Body of pancreas (tissue), 4 donors: ENCODE results near the gene SLC35F3. TPM values are rescaled to one million over a fixed set of nuclear protein-coding genes. Genes with fewer than 3 reads are reported as not detected.

Experiments
- ATAC-seq: fragments of 150-250 bp; one replicate; pipeline ENCODE4 v1.9.1; 2016
- DNase-seq, 4 donors: peaks; one replicate each; pipeline ENCODE4 v3.0.0-alpha.2; 2019
- H3K27ac ChIP-seq, 4 donors: fragments of 200-600 bp; sonication (generic); 1 replicate in 3 of 4; 2 replicates in 1 of 4; pipeline versions ENCODE4 v1.5.1 to v1.6.1; 2016 to 2019; ENCODE audit warnings: mild to moderate bottlenecking in 1 of 4, mixed read lengths in 1 of 4, moderate library complexity in 1 of 4
- H3K27me3 ChIP-seq, 2 donors: fragments of 200-600 bp; sonication (generic); one replicate each; pipeline ENCODE4 v1.6.0; 2016; ENCODE audit warnings: mild to moderate bottlenecking in 1 of 2
- H3K36me3 ChIP-seq, 2 donors: fragments of 200-600 bp; sonication (generic); replicated peaks in 1 of 2; 2 replicates each; pipeline ENCODE4 v1.5.1; 2016; ENCODE audit warnings: low read depth in 2 of 2; ENCODE audit not compliant: insufficient read depth in 1 of 2
- H3K4me1 ChIP-seq: fragments of 200-600 bp; sonication (generic); one replicate; pipeline ENCODE4 v1.6.0; 2016
- H3K4me3 ChIP-seq, 2 donors: fragments of 200-600 bp; sonication (generic); 1 replicate in 1 of 2; 2 replicates in 1 of 2; pipeline ENCODE4 v1.5.1; 2016 to 2019
- H3K9me3 ChIP-seq, 3 donors: fragments of 200-600 bp; sonication (generic); 1 replicate in 2 of 3; 2 replicates in 1 of 3; pipeline ENCODE4 v1.5.1; 2016
- CTCF ChIP-seq, 7 experiments: fragments of 450-650 bp in 4 of 7; fragments of 200-600 bp in 3 of 7; sonication (generic) in 3 of 7; IDR thresholded peaks; one replicate each; pipeline ENCODE4 v1.5.1; 2016 to 2019; ENCODE audit warnings: antibody characterized with exemption in 7 of 7
- POLR2A ChIP-seq, 3 donors: fragments of 450-650 bp; IDR thresholded peaks; one replicate each; pipeline ENCODE4 v1.6.1; 2016; ENCODE audit warnings: antibody characterized with exemption in 3 of 3, mild to moderate bottlenecking in 2 of 3
- WGBS, 2 donors: methylation state at CpG; one replicate each; pipeline ENCODE4 v1.1.5; 2017; 5-methylcytosine and 5-hydroxymethylcytosine counted together
- intact Hi-C: fragments of 100-400 bp; cut with DNase I; formaldehyde crosslinking; loops from one replicate; pipeline ENCODE4 v1.15.1; 2023
- total RNA-seq, 2 donors: library from RNA; depleted of rRNA; stranded (reverse); fragments of >200 nt; gene quantifications; one replicate each; pipeline ENCODE4 v1.1.0, GENCODE V29; 2016

The SLC35F3 gene
- total RNA-seq, result 10 to 100 TPM in 1 of 2 donors, under 1 TPM in 1; 0.99 to 11.7 TPM

GRCh38 chr1:233904633-233905415 is at the start of gene SLC35F3:
SLC35F3 (plus strand) TSS chr1:233904676.
- Histone ChIP-seq H3K4me3 (no peak within 1 kb of the TSS), H3K27ac (no peak within 1 kb of the TSS), H3K4me1 (peaks cover 12% of the 10 kb centered on the region), H3K27me3 (peaks cover 0 to 4% of the 10 kb centered on the region in 2 donors), H3K9me3 (no peaks in the 10 kb centered on the region), H3K36me3 (no peaks in the 10 kb centered on the region)
- ATAC-seq, result peak; percentile 47
- 0 to 2% methylated on average over 33 to 97 of the region's 101 CpGs for WGBS, 2 donors
- TF ChIP-seq CTCF (IDR thresholded peaks at IDR 0.05), result peak in 3 of 7 experiments; percentile 14 to 44 (median 43)
- TF ChIP-seq POLR2A (IDR thresholded peaks at IDR 0.05), result no peak
- peak in 3 of 4 donors; percentile 18 to 50 (median 29) for DNase-seq
- intact Hi-C loops, result no loop called here

DNA sequence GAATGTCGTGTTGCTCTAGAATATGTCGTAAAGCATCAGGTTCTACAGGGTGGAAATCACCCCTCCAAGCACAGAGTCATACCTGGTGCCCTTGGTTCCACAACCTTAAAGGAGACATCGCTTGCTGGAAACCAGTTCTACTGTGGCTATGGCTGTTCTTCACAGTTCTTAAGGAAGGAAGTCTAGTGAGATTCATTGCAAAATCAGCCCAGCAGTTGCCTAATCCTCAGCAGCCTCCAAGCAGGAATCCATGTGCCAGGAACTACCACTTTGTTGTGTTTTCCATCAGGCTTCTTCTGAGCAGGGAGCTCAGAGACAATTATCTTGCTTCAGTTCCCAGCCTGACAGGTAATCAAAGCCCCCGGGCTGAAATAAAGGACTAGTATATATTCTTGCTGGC is 45.0 kb upstream of the SLC35F3 start:
- no peak for TF ChIP-seq CTCF (IDR thresholded peaks at IDR 0.05)
- TF ChIP-seq POLR2A (IDR thresholded peaks at IDR 0.05), result no peak
- Histone ChIP-seq H3K36me3 (no peaks in the 10 kb centered on the region), H3K4me1 (no peaks in the 10 kb centered on the region), H3K27me3 (no peaks in the 10 kb centered on the region), H3K4me3 (no peak overlapping the region), H3K9me3 (no peaks in the 10 kb centered on the region), H3K27ac (no peak overlapping the region)
- ATAC-seq, result no peak
- no peak for DNase-seq
- intact Hi-C loops, result no loop called here
- 53 to 70% methylated on average over 4 of the region's 4 CpGs for WGBS, 2 donors

DNA sequence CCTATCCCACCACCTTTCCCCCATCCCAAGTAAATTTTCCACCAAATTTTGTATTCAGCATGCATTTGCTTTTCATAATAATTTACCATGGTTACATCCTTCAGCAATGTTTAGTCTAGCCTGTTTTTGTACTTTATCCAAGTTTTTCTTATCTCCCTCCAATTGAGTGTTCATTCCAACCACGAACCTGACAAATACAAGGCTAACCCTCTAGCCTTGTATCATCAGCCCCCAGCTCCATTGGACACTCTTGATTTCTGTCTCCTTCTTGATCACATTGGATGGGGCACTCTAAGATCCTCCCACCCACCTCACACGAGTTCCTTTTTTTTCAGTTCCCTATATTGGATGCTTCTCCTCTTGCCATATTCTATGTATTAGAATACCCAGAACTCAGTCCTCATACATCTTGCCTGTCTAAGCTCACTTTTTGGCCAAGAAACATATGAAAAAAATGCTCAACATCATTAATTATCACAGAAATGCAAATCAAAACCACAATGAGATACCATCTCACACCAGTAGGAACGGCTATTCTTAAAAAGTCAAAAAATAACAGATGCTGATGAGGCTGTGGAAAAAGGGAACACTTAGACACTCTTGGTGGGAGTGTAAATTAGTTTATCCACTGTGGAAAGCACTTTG is 40.5 kb upstream of the SLC35F3 start:
- H3K4me1 ChIP-seq, result no peaks in the 10 kb centered on the region
- ATAC-seq, result no peak
- H3K27ac ChIP-seq, result no peak overlapping the region
- no peak for DNase-seq
- intact Hi-C loops, result no loop called here
- no peak for TF ChIP-seq POLR2A (IDR thresholded peaks at IDR 0.05)
- no peak for TF ChIP-seq CTCF (IDR thresholded peaks at IDR 0.05)
- H3K4me3 ChIP-seq, result no peak overlapping the region
- H3K9me3 ChIP-seq, result no peaks in the 10 kb centered on the region
- no peaks in the 10 kb centered on the region for H3K36me3 ChIP-seq
- WGBS, 2 donors, result 35 to 51% methylated on average over 3 of the region's 3 CpGs
- H3K27me3 ChIP-seq, result no peaks in the 10 kb centered on the region

DNA sequence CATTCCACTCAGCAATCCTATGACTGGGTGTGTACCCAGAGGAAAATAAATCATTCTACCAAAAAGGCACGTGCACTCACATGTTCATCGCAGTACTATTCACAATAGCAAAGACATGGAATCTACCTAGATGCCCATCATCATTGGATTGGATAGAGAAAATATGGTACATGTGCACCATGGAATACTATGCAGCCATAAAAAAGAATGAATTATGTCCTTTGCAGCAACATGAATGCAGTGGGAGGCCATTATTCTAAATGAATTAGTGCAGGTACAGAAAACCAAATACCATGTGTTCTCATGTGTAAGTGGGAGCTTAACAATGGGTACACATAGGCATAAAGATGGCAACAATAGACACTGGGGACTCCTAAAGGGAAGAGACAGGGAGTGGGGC is 39.9 kb upstream of the SLC35F3 start:
- intact Hi-C loops, result no loop called here
- no peak for ATAC-seq
- no peak for TF ChIP-seq CTCF (IDR thresholded peaks at IDR 0.05)
- TF ChIP-seq POLR2A (IDR thresholded peaks at IDR 0.05), result no peak
- H3K36me3 ChIP-seq, result no peaks in the 10 kb centered on the region
- no peaks in the 10 kb centered on the region for H3K4me1 ChIP-seq
- no peaks in the 10 kb centered on the region for H3K9me3 ChIP-seq
- H3K4me3 ChIP-seq, result no peak overlapping the region
- no peak overlapping the region for H3K27ac ChIP-seq
- 75 to 90% methylated on average over 2 of the region's 2 CpGs for WGBS, 2 donors
- DNase-seq, result no peak
- no peaks in the 10 kb centered on the region for H3K27me3 ChIP-seq
